CD4-positive, alpha-beta T cell treated with Interleukin-21 for 1 hour (primary cell): ENCODE data around the gene RNF17.

Source experiments
- DNase-seq: peaks from one replicate; pipeline ENCODE4 v3.0.0-alpha.2; 2020

Gene RNF17

DNA sequence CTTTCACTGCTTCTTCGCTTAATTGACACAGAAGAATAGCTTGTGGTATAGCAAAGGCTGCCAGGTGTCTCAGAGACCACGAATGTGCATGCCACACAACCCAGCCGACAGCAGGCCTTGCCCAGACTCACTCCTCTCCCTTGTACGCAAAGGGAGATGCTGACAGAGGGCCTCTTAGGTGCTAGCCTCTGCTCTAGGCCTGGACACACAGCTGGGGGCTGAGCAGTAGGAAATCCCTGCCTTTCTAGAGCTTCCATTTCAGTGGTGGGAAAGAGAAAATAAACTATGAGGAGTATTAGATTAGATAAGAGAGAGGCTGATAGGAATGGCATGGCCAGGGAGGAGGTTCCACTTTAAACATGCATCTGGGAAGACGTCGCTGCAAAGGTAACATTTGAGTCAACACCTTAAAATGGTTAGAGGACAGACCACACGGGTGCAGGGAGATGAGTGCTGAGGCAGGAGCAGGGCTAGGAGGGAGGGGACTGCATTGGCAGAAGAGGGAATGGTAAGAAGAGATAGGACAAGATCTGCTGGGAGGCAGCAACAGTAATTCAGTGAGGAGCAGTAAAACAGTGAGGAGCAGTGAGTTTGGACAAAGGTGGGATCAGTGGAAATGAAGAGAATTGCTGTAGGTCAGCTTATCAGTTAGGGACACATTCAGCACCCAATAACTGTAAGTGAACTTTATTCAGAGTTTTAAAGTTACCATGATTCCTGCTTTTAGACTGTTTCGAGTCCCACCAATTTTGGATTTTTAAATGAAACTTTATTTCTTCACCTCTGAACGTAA, 100.0 kb downstream of the RNF17 start:
- DNase-seq = no peak

DNA sequence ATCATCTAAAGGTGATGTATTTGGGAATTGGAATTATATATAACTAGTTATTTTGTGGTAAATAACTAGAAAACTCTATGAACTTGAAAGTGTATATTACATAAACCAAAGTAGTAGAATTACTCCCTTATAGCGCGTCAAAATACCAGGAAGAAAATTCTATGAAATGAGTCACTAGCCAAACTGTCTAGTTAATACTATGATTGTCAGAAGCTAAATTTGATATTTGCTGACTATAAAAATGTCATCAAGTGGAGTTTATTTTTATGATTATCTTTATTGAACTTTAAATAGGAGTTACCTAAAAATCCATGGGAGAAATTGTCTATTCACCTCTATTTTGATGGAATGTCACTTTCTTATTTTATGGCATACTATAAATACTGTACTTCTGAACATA, 100.6 kb downstream of the RNF17 start:
- no peak for DNase-seq

DNA sequence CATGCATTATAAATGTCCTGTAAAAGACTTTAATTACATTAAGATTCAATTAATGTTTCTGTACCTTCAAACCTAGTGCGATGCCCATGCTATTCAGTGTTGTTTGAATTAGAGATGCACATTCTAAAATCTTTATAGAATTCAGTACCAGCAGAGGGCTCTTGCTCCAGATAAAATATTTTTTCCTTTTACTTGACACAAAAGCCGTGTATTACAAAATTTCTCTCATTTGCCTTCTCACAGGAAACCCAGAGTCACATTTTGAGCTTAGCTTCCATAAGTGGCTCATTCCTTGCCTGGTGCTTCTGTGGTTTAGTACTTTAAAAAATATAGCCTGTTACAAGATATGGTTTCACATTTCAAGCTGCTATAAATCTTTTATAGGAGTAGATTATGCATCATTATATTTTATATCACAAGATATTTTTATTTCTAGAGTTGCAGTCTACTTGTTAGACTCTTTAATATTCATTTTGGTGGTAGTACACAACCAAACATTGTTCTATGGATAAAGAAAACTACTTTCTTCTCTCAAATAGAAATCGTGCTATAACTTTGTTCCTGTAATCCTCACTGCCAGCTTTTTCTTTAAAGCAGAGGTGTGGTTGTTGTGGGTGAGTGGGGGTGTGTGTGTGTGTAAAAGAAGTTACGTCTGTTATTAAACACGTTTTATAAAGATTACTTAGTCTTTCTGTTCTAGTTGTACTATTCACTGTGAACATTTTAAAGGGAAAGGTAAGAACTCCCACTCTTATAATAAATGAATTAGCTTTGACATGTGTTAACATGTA, 101.4 kb downstream of the RNF17 start:
- no peak for DNase-seq

DNA sequence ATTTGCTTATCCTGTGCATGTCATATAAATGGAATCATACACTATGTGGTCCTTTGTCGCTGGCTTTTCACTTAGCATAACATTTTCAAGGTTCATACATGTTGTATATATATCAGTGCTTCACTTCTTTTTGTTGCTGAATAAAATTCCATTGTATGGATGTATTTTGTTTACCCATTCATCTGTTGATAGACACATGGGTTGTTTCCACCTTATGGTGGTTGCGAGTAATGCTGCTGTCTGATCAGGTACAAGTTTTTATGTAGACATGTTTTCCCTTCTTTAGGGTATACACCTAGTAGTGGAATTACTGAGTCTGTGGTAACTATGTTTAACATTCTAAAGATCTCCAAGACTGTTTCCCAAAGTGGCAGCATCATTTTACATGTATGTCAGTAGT, 102.5 kb downstream of the RNF17 start:
- no peak for DNase-seq

DNA sequence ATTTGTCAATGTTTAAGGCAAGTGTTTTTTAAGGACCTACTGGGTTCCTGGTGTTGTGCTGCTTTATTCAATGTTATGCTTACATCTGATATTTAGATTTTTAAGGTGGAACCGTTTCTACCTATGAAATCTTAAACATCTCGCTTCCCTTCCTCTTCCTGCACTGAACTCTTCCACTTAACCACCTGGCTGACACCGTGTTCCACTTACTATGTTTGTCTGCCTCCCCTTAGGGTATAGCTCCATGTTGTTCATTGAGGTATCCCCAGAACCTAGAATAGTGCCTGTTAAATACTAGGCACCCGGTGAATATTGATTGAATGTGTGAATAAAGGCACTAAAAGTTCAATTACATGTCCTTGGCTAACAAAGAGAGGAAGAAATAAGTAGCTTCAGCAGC, 104.9 kb downstream of the RNF17 start:
- no peak for DNase-seq

DNA sequence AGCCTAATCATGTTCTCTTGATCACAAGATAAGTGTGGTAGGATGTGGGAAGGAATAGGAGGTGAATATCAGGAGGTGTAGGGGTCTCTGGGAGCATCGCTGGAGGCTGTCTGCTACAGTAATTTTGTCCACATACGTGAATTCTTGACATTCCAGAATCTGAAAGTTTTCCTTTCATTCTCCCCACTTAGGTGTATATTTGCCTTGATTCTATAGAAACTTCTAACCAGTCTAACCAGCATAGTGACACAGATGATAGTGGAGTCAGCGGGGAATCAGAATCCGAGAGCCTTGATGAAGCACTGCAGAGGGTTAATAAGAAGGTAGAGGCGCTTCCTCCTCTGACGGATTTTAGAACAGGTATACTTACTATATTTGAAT, 106.4 kb downstream of the RNF17 start:
- DNase-seq = no peak

DNA sequence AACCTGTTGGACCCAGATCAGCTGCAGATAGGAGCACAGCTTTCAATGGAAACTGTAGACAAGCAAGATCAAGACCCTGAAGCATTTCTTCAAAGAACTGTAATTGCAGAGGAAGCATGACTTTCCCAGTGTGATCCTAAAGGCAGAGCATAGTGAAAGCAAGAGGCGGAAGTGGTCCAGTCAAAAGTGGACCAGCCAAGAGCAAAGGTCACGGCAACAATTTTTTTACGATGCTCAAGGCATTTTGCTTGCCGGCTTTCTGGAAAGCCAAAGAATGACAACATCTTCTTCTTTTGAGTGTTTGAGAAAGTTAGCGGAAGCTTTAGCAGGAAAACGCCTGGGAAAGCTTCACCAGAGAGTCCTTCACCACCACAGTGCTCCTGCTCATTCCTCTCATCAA, 111.6 kb downstream of the RNF17 start:
- DNase-seq = no peak

DNA sequence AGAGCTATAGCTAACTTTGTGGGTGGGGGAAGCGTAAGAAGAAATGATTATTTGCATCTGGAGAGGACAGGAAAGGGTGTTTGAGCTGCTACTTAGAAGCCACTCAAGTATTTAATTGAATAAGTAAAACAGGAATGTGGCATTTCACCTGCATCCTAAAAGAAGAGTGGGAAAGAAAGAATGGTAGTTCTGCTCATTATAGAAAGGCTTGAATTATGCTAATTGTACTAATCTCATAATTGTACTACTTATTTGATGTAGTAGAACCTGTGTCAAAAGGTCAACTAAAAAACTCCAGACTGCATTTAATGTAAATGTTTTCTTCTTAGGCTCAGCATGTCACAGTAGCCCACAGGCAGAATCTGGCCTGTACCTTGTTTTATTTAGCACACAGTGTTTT, 113.6 kb downstream of the RNF17 start:
- no peak for DNase-seq

DNA sequence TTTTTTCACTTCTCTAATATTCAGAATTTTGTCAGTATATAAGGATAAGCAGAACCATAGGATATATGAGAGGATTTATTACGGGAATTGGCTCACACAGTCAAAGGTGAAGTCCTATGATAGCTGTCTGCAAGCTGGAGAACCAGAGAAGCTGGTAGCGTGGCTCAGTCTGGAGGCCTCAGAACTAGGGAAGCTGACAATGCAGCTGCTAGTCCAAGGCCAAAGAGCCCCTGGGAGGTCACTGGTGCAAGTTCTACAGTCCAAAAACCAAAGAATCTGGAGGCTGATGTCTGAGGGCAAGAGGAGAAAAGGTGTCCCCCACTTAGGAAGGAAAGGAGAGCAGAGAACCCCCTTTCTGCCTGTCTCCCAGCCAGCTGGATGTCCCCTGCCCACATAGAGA, 114.4 kb downstream of the RNF17 start:
- DNase-seq = no peak

DNA sequence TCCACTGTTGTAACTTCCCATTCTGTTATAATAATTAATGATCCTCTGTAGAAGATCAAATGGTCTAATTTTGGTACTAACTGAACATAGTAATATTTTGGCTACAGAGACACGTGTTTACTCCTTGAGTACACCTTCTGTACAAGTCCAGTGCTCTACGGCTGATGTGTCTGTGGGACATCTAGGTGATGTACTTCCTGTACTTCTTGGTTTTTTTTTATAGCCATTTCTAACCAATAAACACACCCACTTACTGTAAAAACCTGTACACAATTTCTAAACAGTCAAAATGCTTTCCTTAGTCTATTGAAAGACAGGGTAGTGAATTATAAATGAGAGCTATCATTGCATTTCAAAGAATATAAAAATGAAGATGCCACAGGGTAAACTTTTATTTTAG, 118.7 kb downstream of the RNF17 start:
- no peak for DNase-seq

DNA sequence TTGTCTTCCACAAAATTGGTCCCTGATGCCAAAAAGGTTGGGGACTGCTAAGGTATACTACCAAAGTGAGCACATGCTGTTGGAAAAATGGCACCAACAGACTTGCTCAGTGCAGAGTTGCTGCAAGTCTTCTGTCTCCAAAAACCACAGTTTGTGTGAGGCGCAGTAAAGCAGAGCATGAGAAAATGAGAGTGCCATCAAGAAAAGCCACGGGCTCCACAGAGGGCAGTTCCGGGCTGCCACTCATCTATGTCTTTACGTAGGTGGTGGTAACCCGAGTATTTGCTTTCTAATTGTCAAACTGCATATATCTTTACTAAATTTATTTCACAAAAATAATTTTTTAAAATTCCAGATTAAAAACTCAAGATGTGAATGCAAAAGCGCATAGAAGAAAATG, 123.8 kb downstream of the RNF17 start:
- DNase-seq = no peak

DNA sequence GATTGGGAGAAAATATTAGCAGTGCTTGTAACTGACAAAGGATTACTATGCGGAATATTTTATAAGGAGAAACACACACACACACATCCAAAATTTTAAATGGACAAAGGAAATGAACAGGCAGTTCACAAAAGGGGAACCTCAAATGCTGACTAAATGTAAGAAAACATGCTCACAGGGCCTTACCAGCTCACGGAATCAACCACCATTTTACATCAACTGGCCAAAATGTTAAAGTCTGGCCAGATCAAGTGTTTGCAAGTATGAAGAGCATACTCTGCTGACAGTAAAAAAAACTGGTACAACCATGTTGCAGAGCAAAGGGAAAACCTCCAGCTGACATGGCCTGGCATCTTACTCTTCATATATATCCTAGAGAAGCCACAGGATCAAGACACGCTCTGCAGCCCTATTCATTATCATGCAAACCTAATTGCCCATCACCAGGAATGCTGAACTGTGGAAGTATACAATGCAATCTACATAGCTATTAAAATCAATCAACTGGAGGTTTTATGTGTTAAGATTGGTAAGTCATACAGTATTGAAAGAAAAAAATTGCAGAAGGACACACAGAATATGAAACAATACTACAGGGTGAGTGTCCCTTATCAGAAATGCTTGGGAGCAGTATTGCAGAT, 124.4 kb downstream of the RNF17 start:
- DNase-seq = no peak

DNA sequence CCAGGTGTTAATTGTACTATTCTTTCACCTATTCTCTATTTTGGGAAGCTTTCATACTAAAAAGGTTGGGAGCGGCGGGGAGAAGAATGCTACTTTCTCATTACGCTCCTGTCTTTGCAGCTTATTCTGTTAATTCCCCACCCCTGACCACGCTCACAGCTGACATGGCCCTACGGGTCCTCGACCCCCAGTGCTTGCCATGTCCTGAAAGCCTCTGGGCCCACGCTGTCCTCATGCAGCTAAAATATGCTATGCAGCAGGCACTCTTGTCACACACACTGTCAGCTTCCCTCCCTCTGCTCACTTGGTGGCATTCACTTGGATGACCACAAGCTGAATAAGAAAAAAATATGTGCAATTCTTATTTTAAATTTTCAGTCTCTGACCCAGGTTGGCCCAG, 126.3 kb downstream of the RNF17 start:
- DNase-seq = no peak

DNA sequence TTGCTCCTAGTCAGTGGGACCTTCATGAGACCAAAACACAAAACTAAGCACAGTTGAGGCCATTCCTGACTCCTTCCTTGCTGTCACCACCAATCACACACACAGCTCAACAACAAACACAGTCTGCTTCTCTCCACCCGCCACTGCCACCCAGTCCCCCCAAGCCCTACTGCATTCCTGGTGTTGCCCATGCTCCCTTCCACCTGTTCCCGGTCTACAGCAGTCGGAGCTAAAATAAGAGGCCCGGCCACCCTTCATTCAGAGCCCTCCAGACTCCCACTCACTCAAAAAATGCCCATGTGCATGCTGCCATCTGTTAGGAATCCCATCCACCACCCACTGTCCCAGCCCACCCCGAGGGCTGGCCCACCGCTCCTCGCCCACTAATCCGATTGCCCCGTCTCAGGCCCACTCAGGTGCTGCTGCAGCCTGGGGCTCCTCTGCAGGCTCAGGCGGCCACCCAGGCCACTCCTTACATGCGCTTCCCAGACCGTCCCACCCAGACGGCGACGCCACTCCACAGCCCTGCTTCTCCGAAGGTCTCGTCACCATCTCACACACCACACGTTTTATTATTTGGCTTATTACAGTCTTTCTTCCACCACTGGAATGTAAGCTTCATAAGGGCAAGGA, 127.6 kb downstream of the RNF17 start:
- no peak for DNase-seq

DNA sequence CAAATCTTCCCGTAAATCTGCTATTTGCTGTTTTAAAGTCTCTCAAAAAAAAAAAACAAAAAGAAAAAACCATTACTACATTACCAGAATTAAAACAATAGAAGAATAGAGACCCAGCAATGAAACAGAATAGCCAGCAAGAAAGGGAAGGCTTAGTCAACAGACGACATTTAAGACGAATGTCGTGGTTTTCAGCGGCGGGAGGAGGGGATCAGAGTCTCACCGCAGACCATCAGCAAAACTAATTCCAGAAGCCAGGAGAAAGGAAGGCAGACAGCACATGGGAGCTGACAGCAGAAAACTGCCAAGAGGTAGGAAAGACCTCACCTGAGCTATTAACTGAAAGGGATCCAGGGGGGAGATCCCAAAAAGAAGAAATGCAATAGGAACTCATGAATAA, 128.9 kb downstream of the RNF17 start:
- no peak for DNase-seq

DNA sequence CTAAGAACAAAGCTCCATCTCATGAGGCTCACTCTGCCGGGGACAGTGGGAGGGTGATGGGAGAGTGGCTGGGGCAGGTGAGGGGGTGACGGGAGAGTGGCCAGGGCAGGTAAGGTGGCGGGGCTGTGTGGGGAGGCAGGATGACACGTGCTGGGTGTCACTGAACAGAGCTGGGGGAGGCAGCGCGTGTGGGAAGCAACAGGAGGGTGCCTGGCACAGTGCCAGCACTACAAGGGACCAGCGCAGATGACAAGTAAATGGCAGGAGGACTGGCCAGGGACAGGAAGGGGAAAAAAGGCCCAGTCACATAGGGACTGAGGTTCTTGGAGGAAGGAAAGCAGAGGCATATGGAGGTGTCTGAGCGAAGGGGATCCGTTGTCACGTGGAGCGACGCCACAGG, 129.9 kb downstream of the RNF17 start:
- DNase-seq = no peak

DNA sequence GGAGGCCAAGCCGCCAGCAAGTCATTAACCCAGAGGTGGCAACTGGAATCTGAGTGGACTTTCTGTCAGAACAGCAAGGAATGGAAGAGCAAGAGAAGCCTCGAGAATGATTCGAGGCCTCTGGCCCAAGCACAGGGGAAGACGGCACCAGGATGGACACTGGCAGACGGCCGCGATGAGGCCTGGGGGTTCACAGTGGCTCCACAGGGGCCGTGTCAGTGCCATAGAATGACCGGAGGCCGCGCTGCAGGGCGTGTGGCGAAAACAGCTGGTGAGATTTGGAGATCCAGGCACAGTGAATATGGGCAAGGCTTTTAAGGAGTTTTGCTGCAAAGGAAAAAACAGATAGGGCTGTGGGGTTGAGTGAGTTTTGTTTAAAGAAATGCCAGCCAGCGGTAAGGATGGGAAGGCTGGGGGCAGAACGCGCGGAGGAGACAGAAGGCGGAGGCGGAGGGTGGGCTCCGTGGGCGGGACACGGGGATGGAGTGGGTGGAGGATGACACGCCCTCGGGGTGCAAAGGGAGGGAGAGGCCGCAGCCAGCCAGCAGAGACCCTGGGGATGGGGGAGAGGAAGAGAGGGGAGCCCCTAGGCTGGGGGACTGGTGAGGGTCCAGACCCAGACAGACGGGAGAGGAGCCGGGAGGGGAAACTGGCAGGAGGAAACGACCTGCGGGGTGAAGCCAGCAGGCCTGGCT, 130.5 kb downstream of the RNF17 start:
- DNase-seq = no peak

DNA sequence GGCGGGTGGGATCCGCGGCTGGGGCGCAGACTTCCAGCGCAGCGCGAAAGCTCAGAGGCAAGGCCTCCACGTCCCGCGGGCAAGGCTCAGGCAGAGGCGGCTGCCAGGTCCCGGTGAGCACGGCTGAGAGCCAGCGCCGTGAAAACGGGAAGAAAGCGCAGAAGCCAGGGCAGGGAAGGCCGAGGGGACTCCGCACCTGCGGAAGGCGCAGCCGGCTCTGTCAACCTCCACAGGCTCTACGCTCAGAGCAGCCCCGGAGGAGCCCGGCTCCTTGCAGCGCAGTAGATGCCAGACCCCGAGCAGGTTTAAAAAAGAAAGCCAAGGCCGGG, 131.0 kb downstream of the RNF17 start:
- no peak for DNase-seq

DNA sequence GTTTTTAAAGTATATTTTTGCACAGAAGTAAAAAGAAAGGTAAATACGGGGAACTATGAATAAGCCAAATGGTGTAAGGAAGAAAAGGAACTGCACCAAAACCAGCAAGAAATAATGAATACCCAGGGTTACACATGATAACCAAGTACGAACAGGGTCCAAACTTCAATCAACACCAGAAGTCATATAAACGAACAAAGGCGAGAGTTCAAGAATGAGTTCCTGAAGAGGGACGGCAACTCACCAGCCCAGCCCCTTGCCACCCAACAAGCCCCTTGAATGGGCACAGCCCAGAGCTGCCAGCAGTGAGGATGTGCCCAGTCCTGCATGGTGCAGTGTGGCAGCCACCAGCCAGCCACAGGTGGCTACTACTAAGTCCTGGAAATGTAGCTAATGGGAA, 132.1 kb downstream of the RNF17 start:
- no peak for DNase-seq

DNA sequence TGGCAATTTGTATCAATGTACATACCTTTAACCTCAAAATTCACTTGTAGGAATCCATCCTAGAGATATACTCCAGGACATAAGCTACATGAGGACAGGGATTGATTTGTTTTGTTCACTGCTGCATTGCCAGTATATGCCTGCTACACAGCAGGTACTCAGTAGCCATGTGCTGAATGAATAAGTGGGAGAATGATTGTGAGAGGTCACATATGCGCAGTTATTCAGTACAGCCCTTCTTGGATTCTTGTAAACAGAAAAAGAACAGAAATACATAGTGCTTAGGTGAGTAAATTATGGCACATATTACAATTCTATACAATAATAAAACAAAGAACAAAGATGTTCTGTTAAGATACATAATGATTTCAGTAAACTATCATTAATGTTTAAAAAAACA, 133.3 kb downstream of the RNF17 start:
- DNase-seq = no peak

DNA sequence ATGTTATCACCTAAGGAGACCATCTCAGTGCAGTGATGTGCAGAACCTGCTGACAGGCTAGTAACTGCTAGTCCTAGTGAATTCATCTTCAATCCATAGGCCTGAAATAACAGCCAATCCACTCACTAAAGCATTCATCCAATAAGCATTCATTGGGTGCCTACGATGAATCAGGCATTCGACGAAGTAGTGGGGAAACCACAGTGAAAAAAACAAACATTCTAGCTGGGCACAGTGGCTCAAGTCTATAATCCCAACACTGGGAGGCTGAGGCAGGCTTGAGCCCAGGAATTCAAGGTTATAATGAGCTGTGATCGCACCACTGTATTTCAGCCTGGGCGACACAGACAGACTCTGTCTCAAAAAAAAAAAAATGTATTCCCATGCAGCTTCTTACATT, 135.6 kb downstream of the RNF17 start:
- no peak for DNase-seq

DNA sequence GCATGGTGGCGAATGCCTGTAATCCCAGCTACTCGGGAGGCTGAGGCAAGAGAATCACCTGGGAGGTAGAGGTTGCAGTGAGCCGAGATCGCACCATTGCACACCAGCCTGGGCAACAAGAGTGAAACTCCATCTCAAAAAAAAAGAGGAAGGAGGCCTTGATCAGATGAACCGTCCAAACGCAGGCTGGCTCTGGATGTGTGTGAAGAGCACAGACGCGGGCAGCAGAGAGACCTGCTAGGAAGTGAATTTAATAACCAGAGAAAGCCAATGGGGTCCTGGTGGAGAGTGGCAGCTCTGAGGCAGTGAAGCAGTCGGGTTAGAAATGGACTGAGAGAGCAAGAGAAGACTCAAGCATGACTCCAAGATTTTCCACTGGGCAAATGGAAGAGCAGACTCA, 136.5 kb downstream of the RNF17 start:
- DNase-seq = no peak

DNA sequence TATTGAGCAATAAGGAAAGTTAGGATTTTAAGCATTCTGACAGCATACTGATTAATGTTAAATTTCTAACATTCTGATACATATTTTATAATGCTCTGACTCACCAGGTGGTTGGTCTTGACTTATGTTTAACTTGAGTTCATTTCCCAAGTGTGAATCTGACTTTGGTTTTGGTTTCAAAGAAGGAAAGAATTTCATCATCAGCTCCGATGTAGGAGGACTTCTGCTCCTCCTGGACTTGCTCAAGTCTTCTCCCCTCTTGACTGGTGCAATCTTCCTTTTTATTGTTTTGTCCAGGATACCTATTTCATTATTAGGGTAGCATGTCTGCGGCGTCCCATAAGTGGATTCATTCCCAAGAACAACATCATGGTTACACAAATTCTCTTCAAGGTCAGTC, 141.3 kb downstream of the RNF17 start:
- no peak for DNase-seq
